Central memory CD8-positive, alpha-beta T cell (primary cell): Measurements from ENCODE around the gene SLC25A24.
A peak's percentile ranks its signal among the peaks of the same experiment; 100 is the strongest.
"Not testable (repeated sequence)": the region's sequence is repeated elsewhere in the genome, so short reads cannot be mapped to it uniquely, and the experiment has no call there.

Experiments used
- ATAC-seq: fragments of 150-1000 bp; cut with Tn5 transposase; replicated peaks from 2 replicates; pipeline ENCODE4 v1.10.0; 2022; ENCODE audit warnings: mild to moderate bottlenecking, moderate FRiP score, moderate number of reproducible peaks; ENCODE audit not compliant: poor library complexity, severe bottlenecking; ENCODE audit errors: extremely low read depth
- DNase-seq, 2 donors: peaks; one replicate each; pipeline ENCODE4 v3.0.0; 2021; ENCODE audit warnings: low spot score in 2 of 2
- H3K27ac Mint-ChIP-seq: one replicate; pipeline ENCODE4 v1.8.0; 2022; ENCODE audit warnings: low read depth, mild to moderate bottlenecking, moderate library complexity, mixed read lengths
- H3K27me3 Mint-ChIP-seq: one replicate; pipeline ENCODE4 v1.8.0; 2022; ENCODE audit warnings: mixed read lengths
- H3K36me3 Mint-ChIP-seq: one replicate; pipeline ENCODE4 v1.8.0; 2022; ENCODE audit warnings: mild to moderate bottlenecking, moderate library complexity, mixed read lengths; ENCODE audit not compliant: insufficient read depth
- H3K4me1 Mint-ChIP-seq: one replicate; pipeline ENCODE4 v1.8.0; 2022; ENCODE audit warnings: mixed read lengths
- H3K4me3 Mint-ChIP-seq: one replicate; pipeline ENCODE4 v1.8.0; 2022; ENCODE audit warnings: mild to moderate bottlenecking, moderate library complexity, mixed read lengths
- H3K9me3 Mint-ChIP-seq: one replicate; pipeline ENCODE4 v1.8.0; 2022; ENCODE audit warnings: mixed read lengths

The SLC25A24 gene

GRCh38 chr1:108142773-108143394 lies 57.3 kb downstream of the SLC25A24 start:
- DNase-seq: no peak
- Mint-ChIP-seq H3K27me3 (no peaks in the 10 kb centered on the region), H3K4me1 (no peaks in the 10 kb centered on the region), H3K27ac (no peak overlapping the region), H3K4me3 (no peak overlapping the region), H3K9me3 (no peaks in the 10 kb centered on the region), H3K36me3 (peaks cover 6% of the 10 kb centered on the region)
- no peak for ATAC-seq

GRCh38 chr1:108142258-108142657 lies 57.9 kb downstream of the SLC25A24 start:
- ATAC-seq (no peak), DNase-seq (no peak)
- Mint-ChIP-seq H3K4me1 (no peaks in the 10 kb centered on the region), H3K36me3 (peaks cover 5% of the 10 kb centered on the region), H3K9me3 (no peaks in the 10 kb centered on the region), H3K27ac (no peak overlapping the region), H3K27me3 (no peaks in the 10 kb centered on the region), H3K4me3 (no peak overlapping the region)

GRCh38 chr1:108141621-108142020 lies 58.5 kb downstream of the SLC25A24 start:
- Mint-ChIP-seq H3K27me3 (no peaks in the 10 kb centered on the region), H3K9me3 (no peaks in the 10 kb centered on the region), H3K36me3 (peaks cover 4% of the 10 kb centered on the region), H3K27ac (no peak overlapping the region), H3K4me1 (no peaks in the 10 kb centered on the region), H3K4me3 (no peak overlapping the region)
- DNase-seq (no peak), ATAC-seq (no peak)

GRCh38 chr1:108140936-108141335 lies 59.2 kb downstream of the SLC25A24 start:
- no peak for ATAC-seq
- H3K4me1 Mint-ChIP-seq: no peaks in the 10 kb centered on the region
- no peak for DNase-seq
- H3K4me3 Mint-ChIP-seq: no peak overlapping the region
- peaks cover 4% of the 10 kb centered on the region for H3K36me3 Mint-ChIP-seq
- H3K27ac Mint-ChIP-seq: no peak overlapping the region
- no peaks in the 10 kb centered on the region for H3K27me3 Mint-ChIP-seq
- no peaks in the 10 kb centered on the region for H3K9me3 Mint-ChIP-seq

- H3K4me1 Mint-ChIP-seq: no peaks in the 10 kb centered on the region
- H3K4me3 Mint-ChIP-seq: no peak overlapping the region
- H3K27ac Mint-ChIP-seq: no peak overlapping the region
- no peaks in the 10 kb centered on the region for H3K9me3 Mint-ChIP-seq
- H3K36me3 Mint-ChIP-seq: peaks cover 7% of the 10 kb centered on the region
- H3K27me3 Mint-ChIP-seq: no peaks in the 10 kb centered on the region
- ATAC-seq (no peak), DNase-seq (no peak)
Measured at GRCh38 chr1:108140177-108140576, 60.0 kb downstream of the SLC25A24 start.

- ATAC-seq, DNase-seq, H3K36me3 Mint-ChIP-seq, H3K27me3 Mint-ChIP-seq, H3K4me1 Mint-ChIP-seq, H3K27ac Mint-ChIP-seq, H3K9me3 Mint-ChIP-seq, H3K4me3 Mint-ChIP-seq: not testable (repeated sequence)
Measured at GRCh38 chr1:108139555-108139954, 60.6 kb downstream of the SLC25A24 start.

GRCh38 chr1:108133148-108133547 lies 67.0 kb downstream of the SLC25A24 start:
- not testable (repeated sequence) for H3K4me1 Mint-ChIP-seq, H3K27ac Mint-ChIP-seq, H3K4me3 Mint-ChIP-seq, DNase-seq, H3K9me3 Mint-ChIP-seq, ATAC-seq, H3K36me3 Mint-ChIP-seq, H3K27me3 Mint-ChIP-seq

- not testable (repeated sequence) for H3K9me3 Mint-ChIP-seq, H3K4me3 Mint-ChIP-seq, H3K27ac Mint-ChIP-seq, H3K27me3 Mint-ChIP-seq, ATAC-seq, H3K4me1 Mint-ChIP-seq, H3K36me3 Mint-ChIP-seq, DNase-seq
Measured at GRCh38 chr1:108132367-108132766, 67.8 kb downstream of the SLC25A24 start.

GRCh38 chr1:108131281-108131680 lies 68.9 kb downstream of the SLC25A24 start:
- H3K9me3 Mint-ChIP-seq, H3K36me3 Mint-ChIP-seq, H3K4me3 Mint-ChIP-seq, H3K4me1 Mint-ChIP-seq, H3K27me3 Mint-ChIP-seq, ATAC-seq, DNase-seq, H3K27ac Mint-ChIP-seq: not testable (repeated sequence)

- DNase-seq: no peak
- Mint-ChIP-seq H3K36me3 (peaks cover 4% of the 10 kb centered on the region), H3K27ac (no peak overlapping the region), H3K9me3 (no peaks in the 10 kb centered on the region), H3K27me3 (no peaks in the 10 kb centered on the region), H3K4me3 (no peak overlapping the region), H3K4me1 (peaks cover 6% of the 10 kb centered on the region)
- ATAC-seq: no peak
Measured at GRCh38 chr1:108130794-108131193, 69.3 kb downstream of the SLC25A24 start.

GRCh38 chr1:108129999-108130398 lies 70.1 kb downstream of the SLC25A24 start:
- no peaks in the 10 kb centered on the region for H3K27me3 Mint-ChIP-seq
- H3K9me3 Mint-ChIP-seq: no peaks in the 10 kb centered on the region
- DNase-seq: no peak
- H3K27ac Mint-ChIP-seq: no peak overlapping the region
- no peak for ATAC-seq
- no peak overlapping the region for H3K4me3 Mint-ChIP-seq
- H3K4me1 Mint-ChIP-seq: peaks cover 10% of the 10 kb centered on the region
- H3K36me3 Mint-ChIP-seq: peaks cover 2% of the 10 kb centered on the region

GRCh38 chr1:108125312-108126138 lies 74.6 kb downstream of the SLC25A24 start:
- Mint-ChIP-seq H3K27me3 (peaks cover 10% of the 10 kb centered on the region), H3K36me3 (peaks cover 2% of the 10 kb centered on the region), H3K4me3 (no peak overlapping the region), H3K27ac (no peak overlapping the region), H3K9me3 (no peaks in the 10 kb centered on the region), H3K4me1 (peaks cover 9% of the 10 kb centered on the region)
- peak; percentile 44 to 57 for DNase-seq
- peak; percentile 76 for ATAC-seq

- Mint-ChIP-seq H3K9me3 (no peaks in the 10 kb centered on the region), H3K27me3 (peaks cover 10% of the 10 kb centered on the region), H3K4me1 (peaks cover 9% of the 10 kb centered on the region), H3K27ac (no peak overlapping the region), H3K4me3 (no peak overlapping the region), H3K36me3 (peaks cover 2% of the 10 kb centered on the region)
- no peak for DNase-seq
- ATAC-seq: no peak
Measured at GRCh38 chr1:108124622-108125311, 75.4 kb downstream of the SLC25A24 start.
